Activated CD8-positive, alpha-beta memory T cell treated with anti-CD3 and anti-CD28 coated beads for 48 hours (primary cell): ENCODE measurements around the gene SGMS2.

ENCODE experiments used
- DNase-seq, 3 experiments: peaks; one replicate each; pipeline ENCODE4 v3.0.0-alpha.2; 2020; ENCODE audit warnings: low read depth in 2 of 3, low spot score in 2 of 3

Gene SGMS2

GRCh38 chr4:107828315-107829090 lies 3.8 kb downstream of the SGMS2 start:
- DNase-seq, result no peak

- DNase-seq, result no peak
These were observed 6.4 kb downstream of the SGMS2 start for GRCh38 chr4:107831140-107831539.

- DNase-seq, result no peak
These were observed 7.6 kb downstream of the SGMS2 start for GRCh38 chr4:107832275-107832807.

- DNase-seq, result no peak
These were observed 9.6 kb downstream of the SGMS2 start for GRCh38 chr4:107834241-107834794.

- no peak for DNase-seq
These were observed 10.7 kb downstream of the SGMS2 start for GRCh38 chr4:107835406-107835805.

DNA sequence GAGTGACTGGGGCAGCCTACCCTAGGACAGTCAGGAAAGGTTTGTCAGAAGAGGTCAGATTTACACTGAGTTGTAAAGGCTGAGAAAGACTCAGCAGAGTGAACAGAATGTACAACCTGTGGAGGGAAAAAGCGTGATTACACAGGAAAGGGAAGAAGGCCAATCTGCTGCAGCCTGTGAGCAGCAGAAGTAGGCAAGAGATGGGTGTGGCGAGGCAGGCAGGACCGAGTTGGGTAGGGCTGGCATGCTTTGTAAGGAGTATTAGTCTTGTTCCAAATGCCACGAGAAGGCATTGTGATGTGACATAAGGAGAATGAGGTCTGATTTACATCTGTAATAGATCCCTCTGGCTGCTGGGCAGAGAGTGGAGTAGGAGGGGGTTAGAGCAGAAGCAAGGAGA lies 12.6 kb downstream of the SGMS2 start:
- DNase-seq, result no peak

DNA sequence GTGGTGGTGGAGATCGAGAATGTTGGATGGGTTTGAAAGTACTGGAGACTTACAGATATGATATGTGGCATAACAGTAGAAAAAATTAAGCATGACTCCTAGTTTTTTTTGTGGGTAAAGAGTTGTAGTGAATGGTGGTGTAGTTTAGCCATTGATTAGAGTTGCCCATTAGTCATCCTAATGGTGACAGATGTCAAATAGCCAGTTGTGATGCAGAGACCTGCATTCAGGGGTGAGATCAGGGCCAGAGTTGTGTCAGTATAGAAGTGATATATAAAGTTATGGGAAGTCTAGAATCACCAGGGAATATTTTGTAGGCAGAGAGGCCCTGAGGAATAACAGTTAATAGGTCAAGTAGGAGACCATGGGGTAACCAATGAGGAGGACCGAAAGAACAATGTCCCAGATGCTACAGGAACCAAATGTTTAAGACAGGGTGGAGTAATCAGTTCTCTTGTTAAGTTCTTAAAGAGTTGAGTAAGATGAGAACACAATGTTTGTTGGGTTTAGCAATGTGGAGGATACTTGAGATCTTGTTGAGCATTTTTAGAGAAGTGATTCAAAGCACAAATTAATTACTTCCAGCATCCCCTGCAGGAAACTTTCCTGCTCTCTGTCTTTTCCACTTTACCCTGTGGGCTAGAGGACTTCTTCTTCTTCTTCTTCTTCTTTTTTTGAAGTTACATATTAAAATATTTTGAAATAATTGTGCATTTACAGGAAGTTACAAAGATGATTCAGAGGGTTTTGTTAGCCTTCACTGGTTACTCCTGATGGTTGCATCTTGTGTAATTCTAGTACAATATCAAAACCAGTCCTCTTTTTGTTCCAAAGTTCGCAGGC lies 13.3 kb downstream of the SGMS2 start:
- DNase-seq, result no peak

DNA sequence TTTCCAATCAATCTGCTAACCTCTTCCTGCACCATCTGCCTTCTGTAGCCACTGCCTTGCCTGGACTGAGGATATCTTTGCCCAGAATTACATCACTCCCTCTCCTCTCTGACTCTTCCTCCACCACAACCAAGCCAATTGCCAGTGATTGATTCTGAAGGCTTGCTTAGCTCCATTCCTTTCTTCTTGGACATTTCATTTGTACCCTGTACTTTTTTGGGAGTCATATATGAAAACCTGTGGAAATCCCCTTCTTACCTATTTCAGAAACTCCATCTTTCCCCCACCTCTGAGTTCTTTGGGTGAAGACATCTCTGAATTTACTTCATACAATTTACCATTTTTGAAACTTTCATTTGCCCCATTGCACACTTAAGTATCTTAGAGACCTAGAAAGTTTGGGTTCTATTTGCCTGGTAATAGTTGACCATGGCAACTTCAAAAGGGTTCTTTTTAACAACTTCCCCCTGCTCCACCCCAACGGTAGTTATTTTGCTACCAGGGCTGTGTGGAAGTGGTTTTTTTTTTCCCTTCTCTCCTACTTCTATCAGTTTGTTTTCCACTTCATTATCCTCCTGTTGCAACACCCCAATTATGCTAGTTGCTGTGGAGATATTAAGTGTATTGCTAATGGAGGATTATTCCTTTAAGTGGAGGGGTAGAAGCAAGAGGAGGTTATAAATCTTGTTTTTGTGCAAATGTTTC lies 14.3 kb downstream of the SGMS2 start:
- DNase-seq, result no peak

DNA sequence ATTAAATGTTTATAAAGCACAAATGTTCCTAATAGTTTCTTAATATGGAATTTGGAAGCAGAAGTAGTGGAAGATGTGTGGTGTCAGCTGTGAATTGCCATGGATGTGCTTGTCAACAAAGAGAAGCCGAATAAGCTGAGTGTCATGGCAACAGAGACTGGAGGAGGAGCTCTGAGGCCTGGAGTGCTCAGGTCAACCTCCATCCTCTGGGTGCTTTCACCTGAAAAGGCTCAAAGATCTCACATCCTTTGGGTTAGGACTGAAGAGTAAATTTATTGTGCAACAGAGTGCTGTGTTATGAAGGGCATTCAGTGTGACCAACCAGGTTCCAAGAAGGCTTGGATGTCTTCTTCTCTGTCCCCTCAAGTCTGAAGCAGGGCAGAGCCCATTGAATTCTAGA lies 18.7 kb downstream of the SGMS2 start:
- no peak for DNase-seq

GRCh38 chr4:107845681-107846080 lies 20.9 kb downstream of the SGMS2 start:
- DNase-seq, result no peak

DNA sequence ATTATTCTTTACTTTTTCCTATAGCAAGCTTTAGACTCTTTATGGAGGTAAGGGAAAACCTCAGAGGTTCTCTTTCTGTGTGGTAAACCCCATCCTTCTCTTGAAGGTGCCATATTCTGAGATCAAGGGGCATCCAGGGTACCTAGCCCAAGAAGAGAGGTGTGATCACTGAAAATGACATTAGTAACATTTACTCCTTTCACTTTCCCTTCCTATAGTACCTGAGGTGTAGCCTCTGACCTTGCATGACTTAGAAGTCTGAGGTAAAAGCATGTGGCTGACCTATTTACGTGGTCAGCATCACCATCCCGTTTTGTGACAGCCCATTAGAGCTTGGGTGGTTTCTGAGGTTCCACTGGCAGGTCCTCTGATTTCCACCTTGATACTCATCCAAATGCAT lies 25.7 kb downstream of the SGMS2 start:
- DNase-seq, result no peak

- no peak for DNase-seq
These were observed 29.0 kb downstream of the SGMS2 start for GRCh38 chr4:107853444-107854355.

DNA sequence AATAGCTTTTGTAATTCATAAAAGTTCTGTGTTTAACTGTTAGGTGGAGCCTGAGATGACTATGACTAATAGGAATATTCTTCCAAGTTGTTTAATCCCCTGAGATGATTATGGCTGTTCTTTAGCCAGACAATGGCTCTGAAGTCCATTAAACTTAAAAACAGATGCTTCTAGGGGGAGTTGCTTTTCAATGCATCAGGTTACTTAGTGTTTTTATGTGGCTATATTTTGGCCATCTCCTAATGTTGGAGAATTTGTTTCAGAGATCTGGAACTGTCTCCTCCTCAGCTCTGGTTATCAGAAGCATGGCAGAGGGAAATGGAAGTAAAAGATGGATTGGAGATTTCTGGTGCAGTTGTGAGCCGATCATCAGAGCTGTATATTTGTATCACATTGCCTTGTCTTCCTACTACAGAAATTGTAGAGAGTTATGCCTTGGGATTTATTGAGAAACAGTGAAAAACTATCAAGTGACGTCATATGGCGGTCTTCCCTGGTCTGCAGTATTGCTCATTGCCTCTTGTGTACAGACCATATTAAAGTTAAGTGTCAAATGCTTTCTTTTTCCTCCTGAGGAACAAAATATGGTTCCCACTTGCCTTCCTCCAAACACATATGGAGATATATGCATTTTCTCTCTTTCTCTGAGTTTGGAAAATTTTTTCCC lies 29.8 kb downstream of the SGMS2 start:
- no peak for DNase-seq

DNA sequence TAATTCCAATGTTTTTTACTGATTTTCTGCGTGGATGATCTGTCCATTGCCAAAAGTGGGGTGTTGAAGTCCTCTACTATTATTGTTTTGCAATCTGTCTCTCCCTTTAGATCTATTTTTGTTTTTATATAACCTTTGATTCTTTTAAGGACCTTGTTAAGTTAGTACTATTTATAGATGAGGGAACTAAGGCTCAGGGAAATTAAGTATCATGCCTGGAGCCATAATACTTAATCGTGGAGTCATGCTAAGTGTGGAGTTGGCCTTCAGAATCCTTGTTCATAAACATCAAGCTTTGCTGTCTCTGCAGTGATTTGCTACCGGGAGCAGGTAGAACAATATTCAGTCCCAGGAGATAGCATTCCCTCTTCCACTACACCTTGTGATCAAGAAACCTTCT lies 31.0 kb downstream of the SGMS2 start:
- no peak for DNase-seq

DNA sequence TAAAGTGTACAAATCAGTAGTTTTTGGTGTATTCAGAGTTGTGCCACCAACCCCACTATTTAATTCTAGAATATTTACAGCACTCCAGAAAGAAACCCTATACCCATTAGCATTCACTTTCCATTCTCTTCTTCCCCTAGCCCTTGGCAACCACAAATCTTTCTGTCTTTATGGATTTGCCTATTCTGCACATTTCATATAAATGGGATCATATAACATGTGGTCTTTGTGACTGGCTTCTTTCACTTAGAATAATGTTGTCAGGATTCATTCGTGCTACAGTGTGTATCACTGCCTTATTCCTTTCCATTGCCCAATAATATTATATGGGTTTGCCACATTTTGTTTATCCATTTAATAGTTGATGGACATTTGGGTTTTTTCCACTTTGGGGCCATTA lies 32.2 kb downstream of the SGMS2 start:
- DNase-seq, result no peak

DNA sequence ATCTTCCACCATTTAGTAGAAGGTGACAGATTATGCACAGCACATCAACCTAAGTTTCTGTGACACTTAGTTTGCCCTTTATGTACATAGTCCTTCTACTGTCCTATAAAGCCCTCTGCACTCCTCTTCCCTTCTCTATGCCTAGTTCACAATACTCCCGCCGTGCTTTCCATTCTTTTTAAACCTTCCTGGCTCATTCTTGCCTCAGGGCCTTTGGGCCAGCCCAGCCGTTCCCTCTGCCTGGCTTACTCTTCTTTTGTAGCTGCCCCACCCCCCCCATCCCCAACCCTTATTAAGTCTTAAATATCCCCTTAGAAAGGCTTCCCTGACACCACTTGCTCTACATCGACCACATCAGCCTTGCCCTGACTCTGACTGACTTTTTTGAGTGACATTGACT lies 33.0 kb downstream of the SGMS2 start:
- DNase-seq, result no peak

- no peak for DNase-seq
These were observed 33.5 kb downstream of the SGMS2 start for GRCh38 chr4:107858158-107858742.

DNA sequence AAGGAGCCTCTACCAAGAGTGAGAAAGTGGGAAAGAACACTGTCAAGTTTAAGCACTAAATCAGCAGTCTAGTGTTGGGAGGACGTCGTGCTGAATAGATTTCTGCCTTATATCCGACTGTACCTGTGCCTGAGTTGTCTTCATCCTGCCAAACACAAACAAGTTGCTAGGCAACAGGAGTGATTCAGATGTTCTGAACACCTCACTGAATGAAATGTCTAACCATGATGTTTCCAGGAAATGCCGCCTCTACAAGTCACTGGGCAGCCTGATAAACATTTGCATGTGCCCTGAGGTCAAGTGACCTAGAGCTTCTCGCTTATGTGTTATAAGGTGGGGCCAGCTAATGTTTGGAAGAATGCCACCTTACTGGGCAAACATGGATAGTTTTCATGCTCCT lies 37.9 kb downstream of the SGMS2 start:
- DNase-seq, result no peak

DNA sequence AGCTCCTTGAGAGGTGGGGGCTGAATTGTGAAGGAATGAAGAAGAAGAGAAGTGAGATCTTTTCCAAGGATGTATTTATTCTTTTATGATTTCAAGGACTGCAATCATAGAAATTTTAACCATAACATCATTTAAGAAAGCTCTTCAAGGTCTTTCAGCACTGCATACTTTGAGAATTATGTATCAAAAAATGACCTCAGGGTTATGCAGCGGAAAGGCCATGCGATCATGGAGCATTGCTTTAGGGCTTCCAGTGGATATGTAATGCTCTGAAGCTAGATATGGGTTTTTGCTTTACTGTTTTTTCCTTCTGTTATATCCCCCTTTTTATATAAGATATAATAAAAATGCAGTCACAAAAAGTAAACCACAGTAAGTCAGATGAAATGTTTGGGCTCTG lies 38.7 kb downstream of the SGMS2 start:
- no peak for DNase-seq
